ENCODE results near the gene HIGD2B.
"Not testable (repeated sequence)": the region's sequence is repeated elsewhere in the genome, so short reads cannot be mapped to it uniquely, and the experiment has no call there.

Gene HIGD2B, protein sequence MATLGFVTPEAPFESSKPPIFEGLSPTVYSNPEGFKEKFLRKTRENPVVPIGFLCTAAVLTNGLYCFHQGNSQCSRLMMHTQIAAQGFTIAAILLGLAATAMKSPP

DNA sequence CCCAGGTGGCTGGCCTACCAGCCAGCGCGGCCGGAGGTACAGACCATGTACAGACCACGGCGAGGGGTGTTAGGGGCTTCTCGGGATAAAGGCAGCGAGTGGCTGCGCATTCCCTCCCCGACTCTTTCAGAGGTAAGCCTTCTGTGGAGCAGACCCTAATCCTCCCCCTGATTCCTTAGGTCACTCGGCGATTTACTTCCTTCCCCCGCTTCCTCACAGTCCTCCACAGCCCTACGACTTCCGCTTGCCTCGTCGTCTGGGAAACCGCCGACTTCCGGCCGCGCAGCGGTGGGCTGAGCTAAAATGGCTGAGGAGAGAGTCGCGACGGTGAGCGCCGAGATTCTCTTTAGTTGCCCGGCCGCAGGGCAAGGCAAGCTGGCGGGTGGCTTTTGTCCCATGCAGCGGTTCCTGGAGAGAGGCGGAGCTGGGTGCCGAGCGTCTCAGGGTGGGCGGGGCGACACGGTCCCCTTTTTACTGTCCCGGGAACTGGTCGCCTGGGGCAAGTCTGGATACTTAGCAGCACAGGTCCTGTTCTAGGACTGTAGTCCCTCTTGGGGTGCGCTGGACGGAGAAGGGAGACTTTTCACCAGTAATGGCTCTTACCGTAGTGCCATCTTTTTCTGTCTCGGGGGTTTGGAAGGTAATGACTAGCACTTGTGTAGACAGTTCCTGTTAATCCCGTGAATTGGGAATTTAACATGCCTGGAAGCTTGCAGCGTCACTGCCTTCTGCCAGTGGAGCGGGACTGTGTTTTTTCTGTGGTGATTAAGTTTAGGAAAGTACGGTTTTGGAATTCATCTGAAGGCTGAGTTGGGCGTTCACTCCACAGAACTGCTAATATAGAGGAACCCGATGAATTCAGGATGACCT is at the start of gene HIGD2B, which contains the start of gene BBS4:
Gene HIGD2B, minus strand, starts transcription at position 258 of the 870 bp plus-strand sequence. CDS start 9,808 bp downstream, outside the sequence.
Gene BBS4, plus strand, starts transcription at position 283 of the 870 bp plus-strand sequence. Its CDS starts 21 bp downstream, at position 304.
- peaks cover 15 to 28% (median 20%) of the 10 kb centered on the region in 10 experiments for H3K4me1 ChIP-seq
- H3K27ac ChIP-seq, result peak within 1 kb of the TSS; percentile 66 to 90 (median 81)
- peak within 1 kb of the TSS; percentile 66 to 95 (median 90) for H3K4me2 ChIP-seq
- H3K27me3 ChIP-seq, result no peaks in the 10 kb centered on the region
- peak within 1 kb of the TSS; percentile 69 to 80 (median 76) for H3K4me3 ChIP-seq
- TF ChIP-seq Cebpa-rat (IDR thresholded peaks at IDR 0.05), result no peak
- no peaks in the 10 kb centered on the region for H4K20me1 ChIP-seq
- no peaks in the 10 kb centered on the region for H3K36me3 ChIP-seq
- peak within 1 kb of the TSS; percentile 77 to 87 (median 83) for H3K9ac ChIP-seq
- 0 out of 22 replicates have a peak, but pooled peaks cover 0 to 4% (median 0%) of the 10 kb centered on the region in 11 experiments for H3K9me3 ChIP-seq (replicated peaks in 1 of 11)

DNA sequence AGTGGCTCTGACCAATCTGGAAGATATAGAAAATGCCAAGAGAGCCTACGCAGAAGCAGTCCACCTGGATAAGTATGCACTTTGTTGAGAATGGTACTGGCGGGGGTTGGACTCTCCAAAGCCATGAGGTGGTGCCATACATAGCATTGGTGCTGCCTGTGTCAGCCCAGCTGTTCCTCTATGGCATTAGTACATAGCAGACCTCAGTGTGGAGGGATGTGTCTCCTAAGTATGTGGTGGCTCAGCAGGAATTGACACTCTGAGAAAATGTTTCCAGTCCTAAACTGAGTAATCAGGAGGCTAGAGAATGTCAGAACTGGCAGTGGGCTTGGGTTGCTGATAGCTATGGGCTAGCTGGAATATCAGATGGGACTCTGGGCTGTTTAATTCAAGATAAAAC is 49.1 kb upstream of the HIGD2B start:
- no peak for TF ChIP-seq Cebpa-rat (IDR thresholded peaks at IDR 0.05)
- Histone ChIP-seq H3K27ac (no peak overlapping the region), H3K4me3 (no peak overlapping the region), H3K9me3 (replicated peaks in 1 of 11) (no peaks in the 10 kb centered on the region), H3K36me3 (peaks cover 54 to 92% (median 68%) of the 10 kb centered on the region in 11 experiments), H3K4me1 (peaks cover 7 to 38% (median 15%) of the 10 kb centered on the region in 10 experiments), H3K4me2 (no peak overlapping the region), H4K20me1 (no peaks in the 10 kb centered on the region), H3K9ac (no peak overlapping the region), H3K27me3 (no peaks in the 10 kb centered on the region)

DNA sequence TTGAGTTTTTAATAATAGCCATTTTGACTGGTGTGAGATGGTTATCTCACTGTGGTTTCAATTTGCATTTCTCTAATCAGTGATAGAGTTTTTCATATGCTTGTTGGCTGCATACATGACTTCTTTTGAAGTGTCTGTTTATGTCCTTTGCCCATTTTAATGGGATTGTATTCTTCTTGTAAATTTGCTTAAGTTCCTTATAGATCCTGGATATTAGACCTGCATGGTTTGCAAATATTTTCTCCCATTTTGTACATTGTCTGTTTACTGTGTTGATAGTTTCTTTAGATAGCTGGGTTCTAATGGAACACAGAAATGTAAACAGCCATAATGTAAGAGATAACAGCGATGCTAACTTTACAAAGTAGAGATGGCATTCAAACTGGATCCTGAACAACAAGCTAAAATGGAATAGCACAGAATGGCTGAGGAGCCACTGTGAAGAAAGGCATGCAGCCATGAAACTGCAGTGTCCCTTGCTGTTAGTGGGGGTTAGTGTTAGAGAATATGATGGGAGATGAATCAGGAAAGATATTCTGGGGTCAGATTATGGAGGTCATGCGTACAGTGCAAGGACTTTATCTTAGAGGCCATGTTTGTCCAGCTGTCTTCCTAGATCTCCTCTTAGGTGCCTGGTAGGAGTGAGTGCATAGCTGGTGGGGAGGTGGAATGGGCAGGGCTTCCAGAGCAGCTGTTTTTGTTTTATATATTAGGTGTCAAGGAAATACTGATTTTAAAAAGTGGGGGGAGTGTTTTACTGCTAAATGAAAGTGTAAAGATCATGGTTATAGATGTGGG is 48.2 kb upstream of the HIGD2B start:
- Histone ChIP-seq H3K4me2 (no peak overlapping the region), H3K9me3 (replicated peaks in 1 of 11) (no peaks in the 10 kb centered on the region), H4K20me1 (no peaks in the 10 kb centered on the region), H3K27ac (no peak overlapping the region), H3K9ac (no peak overlapping the region), H3K4me1 (peaks cover 0 to 28% (median 5%) of the 10 kb centered on the region in 10 experiments; a peak in 13 of 20 replicates), H3K36me3 (peaks cover 52 to 83% (median 62%) of the 10 kb centered on the region in 11 experiments), H3K4me3 (no peak overlapping the region), H3K27me3 (no peaks in the 10 kb centered on the region)
- no peak for TF ChIP-seq Cebpa-rat (IDR thresholded peaks at IDR 0.05)

DNA sequence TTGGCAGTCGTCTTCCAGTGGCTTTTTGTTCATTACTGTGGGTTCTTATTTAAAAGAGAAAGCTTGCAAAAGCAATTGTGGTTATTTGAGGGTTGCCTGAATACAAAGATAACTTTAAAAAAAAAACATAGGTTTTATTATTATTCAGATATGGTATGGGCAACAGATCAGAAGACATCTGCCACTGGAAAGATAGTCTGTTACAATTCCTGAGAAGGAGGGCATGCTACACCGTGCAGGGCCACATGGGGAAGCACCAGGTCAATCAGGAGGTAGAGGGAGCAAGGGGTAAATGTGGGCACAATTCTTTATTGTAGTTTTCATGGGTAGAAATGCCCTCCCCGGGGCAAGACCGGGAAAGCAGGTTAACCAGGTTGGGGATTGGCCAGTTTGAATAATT is 46.5 kb upstream of the HIGD2B start:
- no peaks in the 10 kb centered on the region for H4K20me1 ChIP-seq
- peaks cover 36 to 67% (median 46%) of the 10 kb centered on the region in 11 experiments for H3K36me3 ChIP-seq
- H3K4me1 ChIP-seq, result peaks cover 0 to 12% (median 0%) of the 10 kb centered on the region in 10 experiments; a peak in 7 of 20 replicates
- H3K27me3 ChIP-seq, result no peaks in the 10 kb centered on the region
- H3K4me2 ChIP-seq, result no peak overlapping the region
- no peak for TF ChIP-seq Cebpa-rat (IDR thresholded peaks at IDR 0.05)
- H3K9ac ChIP-seq, result no peak overlapping the region
- no peak overlapping the region for H3K27ac ChIP-seq
- H3K4me3 ChIP-seq, result no peak overlapping the region
- no peaks in the 10 kb centered on the region for H3K9me3 ChIP-seq (replicated peaks in 1 of 11)

DNA sequence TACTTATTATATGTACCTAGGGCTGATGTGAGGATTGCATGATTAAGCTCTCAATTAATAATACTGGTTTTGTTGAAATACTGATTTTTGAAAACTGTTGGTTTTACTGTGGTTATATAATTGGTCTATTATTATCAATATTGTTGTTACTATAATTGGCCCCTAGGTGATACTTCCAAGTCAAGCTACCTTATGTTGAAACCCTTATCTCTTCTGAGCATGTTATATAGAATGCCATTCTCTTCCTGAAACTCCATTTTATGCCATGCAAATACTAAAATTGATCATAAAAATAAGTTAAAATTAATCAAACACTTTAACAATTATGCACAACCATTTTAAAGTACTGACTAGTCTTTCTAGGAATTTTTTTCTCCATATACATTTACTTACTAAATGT is 46.1 kb upstream of the HIGD2B start:
- H3K9me3 ChIP-seq (replicated peaks in 1 of 11), result no peaks in the 10 kb centered on the region
- H3K4me2 ChIP-seq, result no peak overlapping the region
- peaks cover 0 to 8% (median 0%) of the 10 kb centered on the region in 10 experiments; a peak in 6 of 20 replicates for H3K4me1 ChIP-seq
- H3K4me3 ChIP-seq, result no peak overlapping the region
- no peaks in the 10 kb centered on the region for H3K27me3 ChIP-seq
- H3K36me3 ChIP-seq, result peaks cover 32 to 63% (median 42%) of the 10 kb centered on the region in 11 experiments
- H4K20me1 ChIP-seq, result no peaks in the 10 kb centered on the region
- H3K27ac ChIP-seq, result no peak overlapping the region
- no peak overlapping the region for H3K9ac ChIP-seq
- TF ChIP-seq Cebpa-rat (IDR thresholded peaks at IDR 0.05), result no peak

DNA sequence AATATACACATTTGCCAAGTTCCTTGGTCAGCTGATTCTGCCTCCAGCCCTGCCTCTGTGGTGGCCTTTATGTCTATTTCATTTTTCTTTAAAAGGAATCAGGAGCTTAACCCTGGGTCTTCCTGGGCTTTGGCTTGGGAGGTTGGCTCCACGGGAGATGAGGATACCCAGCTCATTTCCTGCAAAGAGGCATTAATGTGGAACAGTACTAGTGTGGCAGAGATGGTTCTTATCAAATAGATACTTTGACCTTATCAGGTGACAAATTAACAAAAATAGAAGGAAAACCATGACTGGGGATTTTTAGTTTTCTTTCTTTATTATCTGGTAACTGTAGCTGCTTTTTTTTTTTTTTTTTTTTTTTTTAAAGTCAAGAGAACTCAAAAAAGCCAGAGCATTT is 42.8 kb upstream of the HIGD2B start:
- H3K4me2 ChIP-seq, result no peak overlapping the region
- no peaks in the 10 kb centered on the region for H3K9me3 ChIP-seq (replicated peaks in 1 of 11)
- H3K4me1 ChIP-seq, result peaks cover 0 to 12% (median 0%) of the 10 kb centered on the region in 10 experiments; a peak in 5 of 20 replicates
- no peak overlapping the region for H3K27ac ChIP-seq
- no peak overlapping the region for H3K4me3 ChIP-seq
- H4K20me1 ChIP-seq, result no peaks in the 10 kb centered on the region
- TF ChIP-seq Cebpa-rat (IDR thresholded peaks at IDR 0.05), result no peak
- H3K9ac ChIP-seq, result no peak overlapping the region
- no peaks in the 10 kb centered on the region for H3K27me3 ChIP-seq
- H3K36me3 ChIP-seq, result peaks cover 10 to 31% (median 18%) of the 10 kb centered on the region in 11 experiments; a peak in 15 of 22 replicates

DNA sequence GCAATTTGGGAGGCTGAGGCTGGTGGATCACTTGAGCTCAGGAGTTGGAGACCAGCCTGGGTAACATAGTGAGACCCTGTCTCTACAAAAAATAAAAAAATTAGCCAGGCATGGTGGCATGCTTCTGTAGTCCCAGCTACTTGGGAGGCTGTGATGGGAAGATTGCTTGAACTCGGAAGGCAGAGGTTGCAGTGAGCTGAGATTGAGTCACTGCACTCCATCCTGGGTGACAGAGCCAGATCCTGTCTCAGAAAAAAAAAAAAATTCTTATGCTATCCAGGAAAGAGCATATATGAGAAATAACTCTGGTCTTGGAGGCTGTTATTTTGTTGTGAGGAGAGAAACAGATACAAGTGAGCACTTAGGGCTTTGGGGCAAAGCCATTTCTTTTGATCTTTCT is 42.3 kb upstream of the HIGD2B start:
- H3K27me3 ChIP-seq; H3K9ac ChIP-seq; H3K9me3 ChIP-seq (replicated peaks in 1 of 11); H4K20me1 ChIP-seq; H3K4me2 ChIP-seq; H3K27ac ChIP-seq; H3K4me3 ChIP-seq: not testable (repeated sequence)
- Histone ChIP-seq H3K4me1 (peaks cover 0 to 12% (median 0%) of the 10 kb centered on the region in 10 experiments; a peak in 5 of 20 replicates), H3K36me3 (peaks cover 6 to 30% (median 18%) of the 10 kb centered on the region in 11 experiments; a peak in 15 of 22 replicates)

DNA sequence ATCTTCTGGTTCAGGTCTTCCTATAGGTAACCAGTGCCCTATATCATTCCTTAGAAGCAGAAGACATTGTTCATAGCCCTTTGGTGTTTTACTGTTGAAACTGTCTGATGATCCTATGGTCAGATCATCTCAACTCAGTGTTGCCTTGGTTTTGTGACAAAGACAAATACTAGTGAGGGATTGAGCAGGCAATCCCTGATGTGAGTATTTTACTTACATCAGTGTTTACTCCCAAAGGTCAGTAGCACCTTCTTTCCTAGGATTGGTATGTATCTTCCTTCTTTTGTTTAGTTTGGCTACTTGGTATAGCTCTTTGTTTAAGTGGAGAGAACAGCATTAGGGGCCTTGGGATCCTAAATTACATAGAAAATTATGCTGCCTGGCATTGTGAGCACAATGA is 41.2 kb upstream of the HIGD2B start:
- Histone ChIP-seq H3K27me3 (no peaks in the 10 kb centered on the region), H4K20me1 (no peaks in the 10 kb centered on the region), H3K4me3 (no peak overlapping the region), H3K36me3 (peaks cover 0 to 19% (median 12%) of the 10 kb centered on the region in 11 experiments; a peak in 13 of 22 replicates), H3K4me1 (peaks cover 0 to 12% (median 0%) of the 10 kb centered on the region in 10 experiments; a peak in 5 of 20 replicates), H3K4me2 (no peak overlapping the region), H3K9me3 (replicated peaks in 1 of 11) (no peaks in the 10 kb centered on the region), H3K9ac (no peak overlapping the region), H3K27ac (no peak overlapping the region)
- TF ChIP-seq Cebpa-rat (IDR thresholded peaks at IDR 0.05), result no peak

DNA sequence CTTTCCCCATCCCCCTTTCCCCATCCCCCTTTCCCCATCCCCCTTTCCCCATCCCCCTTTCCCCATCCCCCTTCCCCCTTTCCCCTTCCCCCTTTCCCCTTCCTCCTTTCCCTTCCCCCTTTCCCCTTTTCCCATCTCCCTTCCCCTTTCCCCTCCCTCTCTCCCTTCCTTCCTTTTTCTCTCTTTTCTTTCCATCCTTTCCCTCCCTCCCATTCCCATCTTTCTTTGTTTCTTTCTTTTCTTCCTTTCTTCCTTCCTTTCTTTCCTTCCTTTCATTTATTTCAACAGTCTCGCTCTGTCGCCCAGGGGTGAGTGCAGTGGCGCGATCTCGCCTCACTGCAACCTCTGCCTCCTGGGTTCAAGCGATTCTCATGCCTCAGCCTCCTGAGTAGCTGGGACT is 39.9 kb upstream of the HIGD2B start:
- H4K20me1 ChIP-seq; H3K27me3 ChIP-seq; H3K9ac ChIP-seq; H3K27ac ChIP-seq; H3K4me2 ChIP-seq; H3K4me3 ChIP-seq; H3K36me3 ChIP-seq; H3K9me3 ChIP-seq (replicated peaks in 1 of 11): not testable (repeated sequence)
- peaks cover 0 to 12% (median 0%) of the 10 kb centered on the region in 10 experiments; a peak in 5 of 20 replicates for H3K4me1 ChIP-seq

Data from BLaER1 treated with 17β-estradiol and CSF1 and Interleukin-3, amounts not matched to agents 10 nM and 100 nM (cell line).